DND-41 (cell line): ENCODE results near the gene OR11H6.

Experiments used
- ATAC-seq: fragments of 200-7000 bp; cut with Tn5 transposase; 3 replicates; pipeline ENCODE4 v1.9.1; 2021; ENCODE audit warnings: low read depth; ENCODE audit not compliant: insufficient read depth
- DNase-seq: peaks from one replicate; pipeline ENCODE4 v3.0.0-alpha.2; 2020
- H2AFZ ChIP-seq: 2 replicates; pipeline ENCODE4 v1.6.0; 2012; ENCODE audit warnings: low read depth, low read length
- H3K27ac ChIP-seq: 2 replicates; pipeline ENCODE4 v1.5.1; 2012; ENCODE audit warnings: low read length, inconsistent platforms
- H3K27me3 ChIP-seq: fragments of 200-600 bp; sonication (generic); 2 replicates; pipeline ENCODE4 v1.6.0; 2012; ENCODE audit warnings: low read length, mild to moderate bottlenecking, inconsistent platforms; ENCODE audit not compliant: insufficient read depth, poor library complexity
- H3K36me3 ChIP-seq: 2 replicates; pipeline ENCODE4 v1.5.1; 2012; ENCODE audit warnings: low read length, inconsistent platforms; ENCODE audit not compliant: insufficient read depth
- H3K4me1 ChIP-seq: 2 replicates; pipeline ENCODE4 v1.5.1; 2012; ENCODE audit warnings: mild to moderate bottlenecking, low read length; ENCODE audit not compliant: insufficient read depth
- H3K4me2 ChIP-seq: 2 replicates; pipeline ENCODE4 v1.6.0; 2012; ENCODE audit warnings: mild to moderate bottlenecking, moderate library complexity, low read length, inconsistent platforms; ENCODE audit not compliant: insufficient read depth
- H3K4me3 ChIP-seq, 2 experiments: fragments of 200-600 bp in 1 of 2; shearing (Covaris generic) in 1 of 2; 2 replicates each; pipeline ENCODE4 v1.5.1; 2012 to 2016; ENCODE audit warnings: inconsistent platforms in 2 of 2, low read length in 2 of 2, mild to moderate bottlenecking in 2 of 2, low read depth in 1 of 2, moderate library complexity in 1 of 2
- H3K79me2 ChIP-seq: 2 replicates; pipeline ENCODE4 v1.6.0; 2012; ENCODE audit warnings: low read length, inconsistent platforms; ENCODE audit not compliant: insufficient read depth
- H3K9ac ChIP-seq: 2 replicates; pipeline ENCODE4 v1.6.0; 2012; ENCODE audit warnings: low read depth, mild to moderate bottlenecking, inconsistent platforms, low read length, moderate library complexity
- H3K9me3 ChIP-seq: 2 replicates; pipeline ENCODE4 v1.5.1; 2012; ENCODE audit warnings: low read length, moderate library complexity, mild to moderate bottlenecking, inconsistent platforms; ENCODE audit not compliant: insufficient read depth, severe bottlenecking
- H4K20me1 ChIP-seq: 2 replicates; pipeline ENCODE4 v1.6.0; 2012; ENCODE audit warnings: low read length; ENCODE audit not compliant: insufficient read depth
- CTCF ChIP-seq: IDR thresholded peaks from 2 replicates; pipeline ENCODE4 v1.5.1; 2012; ENCODE audit warnings: borderline replicate concordance, low read length, moderate library complexity, mild to moderate bottlenecking; ENCODE audit not compliant: poor library complexity, severe bottlenecking; ENCODE audit errors: extremely low read depth
- EZH2 ChIP-seq: IDR thresholded peaks from 3 replicates; pipeline ENCODE4 v1.6.1; 2012; ENCODE audit warnings: borderline replicate concordance, low read depth, mild to moderate bottlenecking, moderate library complexity, low read length, inconsistent platforms; ENCODE audit not compliant: severe bottlenecking

The OR11H6 gene

DNA sequence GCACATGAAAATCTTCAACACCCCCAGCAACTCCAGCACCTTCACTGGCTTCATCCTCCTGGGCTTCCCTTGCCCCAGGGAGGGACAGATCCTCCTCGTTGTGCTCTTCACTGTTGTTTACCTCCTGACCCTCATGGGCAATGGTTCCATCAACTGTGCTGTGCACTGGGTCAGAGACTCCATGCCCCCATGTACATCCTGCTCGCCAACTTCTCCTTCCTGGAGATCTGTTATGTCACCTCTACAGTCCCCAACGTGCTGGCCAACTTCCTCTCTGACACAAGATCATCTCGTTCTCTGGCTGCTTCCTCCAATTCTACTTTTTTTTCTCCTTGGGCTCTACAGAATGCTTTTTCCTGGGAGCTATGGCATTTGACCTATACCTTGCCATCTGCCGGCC lies 44.3 kb upstream of the OR11H6 start:
- Histone ChIP-seq H3K27ac (no peak overlapping the region), H3K9me3 (no peaks in the 10 kb centered on the region), H3K79me2 (no peaks in the 10 kb centered on the region), H3K27me3 (no peaks in the 10 kb centered on the region), H3K4me3 (no peak overlapping the region), H3K4me2 (no peak overlapping the region), H2AFZ (no peak overlapping the region), H3K9ac (no peak overlapping the region), H3K36me3 (no peaks in the 10 kb centered on the region), H3K4me1 (no peaks in the 10 kb centered on the region), H4K20me1 (no peaks in the 10 kb centered on the region)
- ATAC-seq (no peak), DNase-seq (no peak)
- no peak for TF ChIP-seq CTCF
- no peak for TF ChIP-seq EZH2

- no peaks in the 10 kb centered on the region for H3K36me3 ChIP-seq
- no peaks in the 10 kb centered on the region for H3K4me1 ChIP-seq
- no peak overlapping the region for H2AFZ ChIP-seq
- H3K27ac ChIP-seq, result no peak overlapping the region
- no peaks in the 10 kb centered on the region for H3K79me2 ChIP-seq
- no peak overlapping the region for H3K4me3 ChIP-seq
- no peak overlapping the region for H3K4me2 ChIP-seq
- H4K20me1 ChIP-seq, result no peaks in the 10 kb centered on the region
- H3K9ac ChIP-seq, result no peak overlapping the region
- H3K27me3 ChIP-seq, result no peaks in the 10 kb centered on the region
- no peaks in the 10 kb centered on the region for H3K9me3 ChIP-seq
- DNase-seq (no peak), ATAC-seq (no peak)
- TF ChIP-seq CTCF (no peak), EZH2 (no peak)
These were observed 43.6 kb upstream of the OR11H6 start for GRCh38 chr14:20179880-20180279.

GRCh38 chr14:20180486-20180885 lies 43.0 kb upstream of the OR11H6 start:
- Histone ChIP-seq H3K27ac (no peak overlapping the region), H3K79me2 (no peaks in the 10 kb centered on the region), H3K9ac (no peak overlapping the region), H4K20me1 (no peaks in the 10 kb centered on the region), H3K36me3 (no peaks in the 10 kb centered on the region), H3K4me1 (no peaks in the 10 kb centered on the region), H3K4me2 (no peak overlapping the region), H3K9me3 (no peaks in the 10 kb centered on the region), H3K27me3 (no peaks in the 10 kb centered on the region), H3K4me3 (no peak overlapping the region), H2AFZ (no peak overlapping the region)
- TF ChIP-seq EZH2 (no peak), CTCF (no peak)
- DNase-seq, result no peak
- no peak for ATAC-seq

DNA sequence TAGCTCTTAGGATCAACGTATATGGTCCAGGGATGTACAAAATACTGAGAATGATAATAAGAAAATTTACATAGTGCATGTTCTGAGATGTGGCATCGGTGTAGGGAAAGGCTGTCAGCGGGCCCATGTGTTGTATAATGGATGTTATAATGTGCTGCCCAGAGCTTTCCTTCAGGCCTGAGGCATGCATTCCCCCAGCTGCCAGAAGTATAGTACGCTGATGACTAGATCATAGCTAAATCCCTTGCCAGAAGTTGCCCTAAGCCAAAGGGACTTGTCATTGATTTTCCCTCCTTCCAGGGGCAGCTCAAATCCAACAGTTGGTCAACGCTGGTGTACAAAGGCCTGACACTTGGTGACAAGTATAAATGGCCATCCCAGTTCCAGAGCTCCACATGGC lies 39.3 kb upstream of the OR11H6 start:
- Histone ChIP-seq H3K4me3 (no peak overlapping the region), H3K27me3 (no peaks in the 10 kb centered on the region), H3K4me2 (no peak overlapping the region), H4K20me1 (no peaks in the 10 kb centered on the region), H3K9ac (no peak overlapping the region), H3K36me3 (no peaks in the 10 kb centered on the region), H3K4me1 (no peaks in the 10 kb centered on the region), H2AFZ (no peak overlapping the region), H3K9me3 (no peaks in the 10 kb centered on the region), H3K27ac (no peak overlapping the region), H3K79me2 (no peaks in the 10 kb centered on the region)
- no peak for ATAC-seq
- TF ChIP-seq EZH2, result no peak
- TF ChIP-seq CTCF, result no peak
- no peak for DNase-seq
